GM13976 (cell line): ENCODE measurements around the gene THOC5.
A peak's percentile ranks its signal among the peaks of the same experiment; 100 is the strongest.

Experiments used
- DNase-seq: peaks from one replicate; pipeline ENCODE4 v3.0.0; 2012; ENCODE audit warnings: low spot score
- in situ Hi-C: fragments of 300-500 bp; cut with MboI; formaldehyde crosslinking; loops from one replicate; pipeline ENCODE4 v1.12.0; 2022; ENCODE audit warnings: low sequenced_read_pairs, mixed read lengths, inconsistent platforms; ENCODE audit not compliant: unreplicated experiment
- TF ChIP-seq, protein P1 (sequence below): IDR thresholded peaks from 2 replicates; pipeline ENCODE4 v1.5.1; 2012; ENCODE audit warnings: borderline replicate concordance, mild to moderate bottlenecking; ENCODE audit not compliant: insufficient read depth; ENCODE audit errors: extremely low read depth, missing control alignments, control extremely low read depth

The THOC5 gene

DNA sequence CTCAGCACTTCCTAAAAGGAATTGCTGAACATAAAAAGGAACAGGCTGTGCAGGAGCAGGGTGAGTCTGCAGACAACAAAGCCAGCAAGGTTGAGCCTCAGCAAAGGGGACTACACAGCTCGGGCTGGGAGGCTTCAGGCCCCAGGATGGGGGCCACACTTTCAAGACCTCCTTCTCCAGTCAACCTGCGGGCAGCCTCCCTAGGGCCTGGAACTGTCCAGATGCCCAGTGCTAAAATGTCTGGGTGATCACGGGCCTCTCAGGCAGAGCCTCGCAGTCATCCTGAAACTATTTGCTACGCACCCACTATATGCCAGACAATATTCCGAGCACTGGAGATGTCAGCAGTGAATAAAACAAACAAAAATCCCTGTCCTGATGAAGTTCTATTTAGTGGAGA lies 77.4 kb downstream of the THOC5 start:
- no peak for DNase-seq
- TF ChIP-seq, protein P1, sequence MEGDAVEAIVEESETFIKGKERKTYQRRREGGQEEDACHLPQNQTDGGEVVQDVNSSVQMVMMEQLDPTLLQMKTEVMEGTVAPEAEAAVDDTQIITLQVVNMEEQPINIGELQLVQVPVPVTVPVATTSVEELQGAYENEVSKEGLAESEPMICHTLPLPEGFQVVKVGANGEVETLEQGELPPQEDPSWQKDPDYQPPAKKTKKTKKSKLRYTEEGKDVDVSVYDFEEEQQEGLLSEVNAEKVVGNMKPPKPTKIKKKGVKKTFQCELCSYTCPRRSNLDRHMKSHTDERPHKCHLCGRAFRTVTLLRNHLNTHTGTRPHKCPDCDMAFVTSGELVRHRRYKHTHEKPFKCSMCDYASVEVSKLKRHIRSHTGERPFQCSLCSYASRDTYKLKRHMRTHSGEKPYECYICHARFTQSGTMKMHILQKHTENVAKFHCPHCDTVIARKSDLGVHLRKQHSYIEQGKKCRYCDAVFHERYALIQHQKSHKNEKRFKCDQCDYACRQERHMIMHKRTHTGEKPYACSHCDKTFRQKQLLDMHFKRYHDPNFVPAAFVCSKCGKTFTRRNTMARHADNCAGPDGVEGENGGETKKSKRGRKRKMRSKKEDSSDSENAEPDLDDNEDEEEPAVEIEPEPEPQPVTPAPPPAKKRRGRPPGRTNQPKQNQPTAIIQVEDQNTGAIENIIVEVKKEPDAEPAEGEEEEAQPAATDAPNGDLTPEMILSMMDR = no peak
- in situ Hi-C loops = loop anchor here (10.0 kb wide), 1 partner anchor 81 kb away; no protein-coding TSS in a partner anchor

DNA sequence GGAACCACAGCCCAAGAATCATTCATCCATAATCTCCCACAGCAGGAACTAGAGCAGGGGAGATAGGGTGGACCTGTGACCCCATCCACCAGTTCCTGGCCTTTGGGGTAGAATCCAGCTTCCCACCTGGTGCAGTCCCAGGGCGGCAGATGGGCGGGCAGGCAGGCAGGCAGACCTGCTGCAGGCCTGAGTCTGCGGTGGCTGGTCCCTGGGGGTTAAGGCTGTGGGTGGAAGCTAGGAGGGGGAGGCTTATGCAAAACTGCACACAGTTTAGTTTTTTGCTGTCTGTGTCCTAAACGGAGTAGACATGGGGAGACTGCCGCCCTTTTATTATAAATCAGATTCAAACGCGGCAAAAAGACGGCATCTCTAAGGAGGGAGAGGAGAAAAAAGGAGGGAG lies 78.0 kb downstream of the THOC5 start:
- peak; percentile 60 for DNase-seq
- TF ChIP-seq, protein P1 = no peak
- in situ Hi-C loops = loop anchor here (10.0 kb wide), 1 partner anchor 81 kb away; no protein-coding TSS in a partner anchor

DNA sequence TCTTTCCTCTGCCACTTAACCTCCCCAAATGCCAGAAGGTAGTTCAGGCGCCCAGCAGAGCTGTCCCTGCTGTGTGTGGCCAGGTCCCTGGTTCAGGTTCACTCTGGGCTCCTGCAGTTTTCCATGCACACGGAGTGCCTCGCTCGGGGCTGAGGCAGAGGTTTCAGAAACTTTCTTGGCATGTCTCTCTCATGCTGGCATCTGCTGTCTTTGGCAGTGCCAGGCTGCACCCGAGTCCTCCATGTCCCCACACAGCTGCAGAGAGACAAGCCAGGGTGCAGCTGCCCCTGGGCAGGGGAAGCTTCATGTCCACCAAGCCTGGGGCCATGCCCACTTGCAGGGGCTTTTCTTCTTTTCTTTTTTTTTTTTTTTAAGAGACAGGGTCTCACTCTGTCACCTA lies 80.6 kb downstream of the THOC5 start:
- in situ Hi-C loops = loop anchor here (10.0 kb wide), 1 partner anchor 78 kb away; no protein-coding TSS in a partner anchor

DNA sequence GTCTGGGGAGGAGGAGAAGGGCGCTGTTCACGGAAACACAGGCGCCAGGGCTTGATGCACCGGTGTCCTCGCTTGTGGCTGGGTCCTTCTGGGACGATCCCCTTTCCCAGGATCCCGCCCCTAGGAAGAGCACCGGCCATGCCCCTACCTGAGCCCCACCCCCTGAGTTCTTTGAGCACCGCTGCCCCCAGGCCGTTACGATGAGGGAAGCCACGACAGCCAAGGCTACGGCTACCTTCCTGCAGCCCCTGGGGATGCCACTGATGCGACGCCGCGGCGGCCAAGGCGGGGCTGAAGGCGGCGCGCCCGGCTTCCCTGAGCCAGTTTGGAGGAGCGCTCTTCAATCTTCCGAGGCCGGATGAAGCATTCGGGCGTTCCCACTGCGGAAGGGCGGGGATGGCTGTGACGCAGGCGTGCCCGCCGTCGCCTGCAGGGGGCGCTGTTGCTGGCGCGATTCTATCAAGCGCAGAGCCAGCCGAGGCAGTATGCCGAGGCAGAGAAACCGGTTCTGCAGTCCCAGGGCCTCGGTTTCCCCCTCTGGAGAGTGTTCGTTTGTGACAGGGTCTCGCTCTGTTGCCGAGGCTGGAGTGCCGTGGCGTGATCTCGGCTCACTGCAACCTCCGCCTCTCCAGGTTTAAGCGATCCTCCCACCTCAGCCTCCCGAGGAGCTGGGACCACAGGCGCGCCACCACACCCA lies 83.2 kb downstream of the THOC5 start:
- in situ Hi-C loops = loop anchor here (10.0 kb wide), 1 partner anchor 76 kb away; no protein-coding TSS in a partner anchor
- TF ChIP-seq, protein P1 = peak; percentile 78
- peak; percentile 91 for DNase-seq

More for the DNA sequence above, 80.6 kb downstream of the THOC5 start:
- no peak for DNase-seq
- TF ChIP-seq, protein P1 = no peak

DNA sequence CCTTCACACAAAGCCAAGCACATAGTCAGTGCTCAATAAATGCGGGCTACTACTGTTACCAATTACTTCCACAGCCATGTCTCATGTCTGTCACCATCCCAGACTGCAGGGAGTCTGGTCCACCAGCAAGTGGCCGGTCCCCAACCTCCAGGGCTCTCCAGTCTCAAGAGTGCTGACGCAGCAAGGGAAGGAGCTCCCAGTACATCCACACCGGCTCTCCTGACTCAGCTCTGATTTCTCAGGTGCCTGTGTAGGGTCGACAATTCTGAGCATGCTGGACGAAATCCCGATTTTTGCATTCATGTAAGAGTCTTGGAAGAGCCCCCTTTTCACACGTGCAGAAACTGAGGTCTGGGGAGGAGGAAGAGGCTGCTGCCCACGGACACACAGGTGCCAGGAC lies 83.8 kb downstream of the THOC5 start:
- in situ Hi-C loops = loop anchor here (10.0 kb wide), 1 partner anchor 75 kb away; no protein-coding TSS in a partner anchor
- TF ChIP-seq, protein P1 = no peak
- DNase-seq = no peak

DNA sequence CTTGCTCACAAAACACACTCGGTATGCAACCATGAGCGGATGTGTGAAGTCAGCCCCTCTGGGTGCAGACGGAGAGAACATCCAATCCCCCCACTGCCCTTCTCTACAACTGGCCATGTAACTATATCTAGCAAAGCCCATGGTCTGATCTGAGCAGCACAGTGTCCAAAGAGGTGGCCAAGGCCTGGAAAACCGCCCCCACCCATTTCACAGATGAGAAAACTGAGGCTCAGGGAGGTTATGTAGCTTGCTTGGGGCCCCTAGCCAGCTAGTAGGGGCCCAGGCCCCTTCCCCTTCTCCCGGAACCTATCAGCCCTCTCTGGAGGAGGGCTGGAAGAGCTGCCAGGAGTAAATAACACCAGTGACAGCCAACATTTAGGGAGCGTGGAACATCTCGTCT lies 89.0 kb downstream of the THOC5 start:
- DNase-seq = no peak
- TF ChIP-seq, protein P1 = no peak
- in situ Hi-C loops = no loop called here

DNA sequence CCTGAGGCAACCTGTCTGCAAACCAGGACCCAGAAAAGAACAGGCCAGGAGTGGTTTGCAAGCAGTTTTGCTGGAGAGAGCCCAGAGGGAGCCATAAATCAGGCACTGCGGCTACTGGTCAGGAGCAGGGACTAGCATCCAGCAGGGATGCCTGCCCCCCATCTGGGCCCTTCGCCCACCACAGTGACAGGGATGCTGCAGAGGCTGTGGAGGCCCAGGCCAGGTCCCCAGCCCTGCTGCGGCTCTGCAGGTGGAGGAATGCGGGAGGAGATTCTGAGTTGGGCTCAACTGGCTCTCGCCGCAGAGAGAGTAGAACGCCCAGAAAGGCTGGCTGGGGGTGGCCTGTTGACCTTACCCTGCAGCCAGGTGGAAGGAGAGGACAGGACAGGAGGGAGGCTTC lies 89.9 kb downstream of the THOC5 start:
- in situ Hi-C loops = no loop called here

More for the DNA sequence above, 89.9 kb downstream of the THOC5 start:
- TF ChIP-seq, protein P1 = no peak
- no peak for DNase-seq
